HG02610 (cell line): Measurements from ENCODE around the gene SST.

Experiments
- ATAC-seq: cut with Tn5 transposase; IDR thresholded peaks from one replicate; pipeline ENCODE4 v1.9.1; 2021; ENCODE audit warnings: mild to moderate bottlenecking, moderate library complexity; ENCODE audit not compliant: unreplicated experiment

The SST gene

DNA sequence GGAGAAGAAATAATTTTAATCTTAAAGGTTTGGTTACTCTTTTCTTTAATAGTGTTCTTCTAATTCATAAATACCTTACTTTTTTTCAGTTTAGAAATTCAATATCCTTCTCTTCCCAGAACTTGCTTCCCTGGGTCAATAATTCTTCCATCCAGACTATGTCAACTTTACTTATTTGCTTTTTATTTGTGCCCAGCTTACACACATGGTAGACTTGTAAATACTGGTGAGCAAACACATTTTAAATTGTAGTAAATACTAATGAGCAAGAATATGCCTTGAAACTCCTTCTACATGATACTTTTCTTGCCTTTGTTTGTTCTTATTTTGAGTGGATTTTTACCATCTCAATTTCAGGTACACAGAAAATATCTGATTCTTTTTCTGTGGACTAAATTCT lies 33.7 kb downstream of the SST start:
- no peak for ATAC-seq

- ATAC-seq: no peak
These were observed 39.8 kb downstream of the SST start for GRCh38 chr3:187630404-187630803.

GRCh38 chr3:187629711-187630110 lies 40.5 kb downstream of the SST start:
- no peak for ATAC-seq

- no peak for ATAC-seq
These were observed 42.0 kb downstream of the SST start for GRCh38 chr3:187628169-187628568.

DNA sequence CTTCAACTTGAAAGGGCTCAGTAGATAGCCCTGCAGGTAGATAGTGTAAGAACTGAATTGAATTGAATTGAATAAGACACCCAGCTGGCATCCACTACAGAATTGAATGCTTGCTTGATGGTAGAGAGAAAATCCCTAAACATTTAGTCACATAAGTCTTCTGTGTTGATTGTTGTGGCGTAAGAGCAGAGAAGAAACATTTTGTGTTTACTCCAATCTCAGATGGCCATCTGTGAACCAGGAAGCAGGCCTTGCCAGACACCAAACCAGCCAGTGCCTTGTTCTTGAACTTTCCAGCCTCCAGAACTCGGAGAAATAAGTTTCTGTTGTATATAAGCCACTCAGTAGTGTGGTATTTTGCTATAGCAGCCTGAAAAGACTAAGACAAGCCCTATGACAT lies 43.6 kb downstream of the SST start:
- no peak for ATAC-seq

DNA sequence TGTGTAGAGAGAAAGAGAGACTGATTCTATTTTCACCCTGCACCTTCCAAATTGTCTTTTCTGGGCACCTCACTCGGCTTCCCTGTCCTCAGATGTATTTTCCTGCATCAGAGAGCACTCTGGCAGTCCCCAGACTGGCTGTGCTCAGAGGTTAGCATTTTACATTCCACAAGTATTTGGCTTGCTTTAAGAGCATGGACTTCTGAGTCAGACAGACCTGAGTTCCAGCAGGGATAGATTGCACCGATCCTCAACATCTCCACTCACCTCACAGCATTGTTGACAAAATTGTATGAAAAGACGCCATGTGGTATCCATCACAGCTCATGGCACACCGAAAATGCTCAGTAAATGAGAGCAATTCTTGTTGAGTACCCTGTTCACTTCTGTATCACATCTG lies 45.6 kb downstream of the SST start:
- no peak for ATAC-seq

- ATAC-seq: no peak
These were observed 46.8 kb downstream of the SST start for GRCh38 chr3:187623285-187623814.

DNA sequence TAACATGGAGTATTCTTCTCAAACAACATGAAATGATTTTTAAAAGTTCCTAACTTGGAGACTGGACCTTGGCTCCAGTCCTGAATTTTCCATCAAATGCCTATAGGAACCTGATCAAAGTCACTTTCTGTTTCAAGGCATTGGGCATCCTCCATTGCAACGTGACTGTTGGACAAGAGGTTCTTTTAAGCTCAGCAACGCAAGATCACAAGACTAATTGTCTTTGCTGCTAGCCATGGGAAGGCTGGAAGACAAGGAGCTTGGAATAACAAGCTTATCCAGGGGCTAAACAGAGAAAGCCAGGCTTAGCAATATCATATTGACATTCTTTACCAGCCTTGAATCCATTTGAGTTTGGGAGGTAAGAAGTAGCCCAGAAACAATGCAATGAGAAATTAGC lies 48.3 kb downstream of the SST start:
- no peak for ATAC-seq

- no peak for ATAC-seq
These were observed 50.7 kb downstream of the SST start for GRCh38 chr3:187619461-187619860.
